HepG2 (cell line): Measurements from ENCODE around the gene NPHS1. TPM values are rescaled to one million over a fixed set of nuclear protein-coding genes. Genes with fewer than 3 reads are reported as not detected.

Experiments used
- ATAC-seq: fragments of 200-7000 bp; cut with Tn5 transposase; 3 replicates; pipeline ENCODE4 v1.9.1; 2020; ENCODE audit warnings: mild to moderate bottlenecking, moderate library complexity
- BruUV-seq: library from RNA; stranded (reverse); fragments of 400-500 nt; replicated peaks from 2 replicates; lab custom pipeline; 2021; lab: Mats Ljungman, UMichigan
- CTCF ChIA-PET: fragments of 300-600 bp; formaldehyde crosslinking; extraction: SDS; loops from one replicate; lab custom pipeline; 2021; ENCODE audit warnings: low total read pairs, inconsistent platforms, low intra/inter-chr PET ratio; lab: Yijun Ruan, JAX
- POLR2A ChIA-PET: fragments of 350-600 bp; sonication (Branson Sonifier 250); formaldehyde crosslinking; loops from one replicate; lab custom pipeline; 2020; ENCODE audit warnings: antibody characterized with exemption, inconsistent platforms; lab: Yijun Ruan, JAX
- DNase-seq: peaks from one replicate; pipeline ENCODE4 v3.0.0-alpha.2; 2015; ENCODE audit warnings: low spot score
- FAIRE-seq: peaks from 3 replicates; lab custom pipeline; 2011; peaks lifted over from hg19 to GRCh38; lab: Jason Lieb, UNC
- H2AFZ ChIP-seq: one replicate; pipeline ENCODE4 v1.6.1; 2011; ENCODE audit warnings: low read length, inconsistent platforms
- H3K27ac ChIP-seq: fragments of 300-600 bp; 3 replicates; pipeline ENCODE4 v1.8.0; 2011; ENCODE audit warnings: mixed run types, mild to moderate bottlenecking, mixed read lengths, low read length, inconsistent platforms; ENCODE audit not compliant: insufficient read depth; ENCODE audit errors: extremely low read length
- H3K27me3 ChIP-seq, 2 experiments: fragments of 200-600 bp in 1 of 2; 2 replicates in 1 of 2; 3 replicates in 1 of 2; pipeline versions ENCODE4 v1.6.0 to v1.8.0; 2011; ENCODE audit warnings: low read length in 2 of 2, mild to moderate bottlenecking in 2 of 2, moderate library complexity in 2 of 2, inconsistent platforms in 1 of 2; ENCODE audit not compliant: insufficient read depth in 2 of 2, control insufficient read depth in 1 of 2
- H3K36me3 ChIP-seq, 2 experiments: fragments of 200-600 bp in 1 of 2; replicated peaks in 1 of 2; 2 replicates in 1 of 2; 3 replicates in 1 of 2; pipeline versions ENCODE4 v1.5.1 to v1.8.0; 2011; ENCODE audit warnings: low read length in 2 of 2, inconsistent platforms in 1 of 2; ENCODE audit not compliant: insufficient read depth in 2 of 2, control insufficient read depth in 1 of 2
- H3K4me1 ChIP-seq: 2 replicates; pipeline ENCODE4 v1.5.1; 2012; ENCODE audit warnings: low read length, inconsistent platforms; ENCODE audit not compliant: insufficient read depth
- H3K4me2 ChIP-seq: 2 replicates; pipeline ENCODE4 v1.6.0; 2011; ENCODE audit warnings: low read depth, low read length, inconsistent platforms
- H3K4me3 ChIP-seq, 3 experiments: fragments of 200-600 bp in 1 of 3; sonication (generic), shearing (Covaris generic) in 1 of 3; replicated peaks in 1 of 3; 2 replicates each; pipeline ENCODE4 v1.5.1; 2011 to 2016; ENCODE audit warnings: low read length in 3 of 3, inconsistent platforms in 2 of 3, low read depth in 2 of 3, mild to moderate bottlenecking in 2 of 3, control low read depth in 1 of 3, mixed read lengths in 1 of 3; ENCODE audit not compliant: insufficient read depth in 1 of 3
- H3K79me2 ChIP-seq: one replicate; pipeline ENCODE4 v1.6.1; 2011; ENCODE audit warnings: low read length, inconsistent platforms; ENCODE audit not compliant: insufficient read depth
- H3K9ac ChIP-seq: 2 replicates; pipeline ENCODE4 v1.6.0; 2011; ENCODE audit warnings: mild to moderate bottlenecking, low read depth, low read length, inconsistent platforms; ENCODE audit not compliant: insufficient read depth
- H3K9me3 ChIP-seq: 2 replicates; pipeline ENCODE4 v1.5.1; 2012; ENCODE audit warnings: mild to moderate bottlenecking, low read length
- H4K20me1 ChIP-seq: 2 replicates; pipeline ENCODE4 v1.6.0; 2011; ENCODE audit warnings: inconsistent platforms, mild to moderate bottlenecking, low read length, moderate library complexity; ENCODE audit not compliant: insufficient read depth
- FOXK1 ChIP-seq: sonication (generic); formaldehyde crosslinking; IDR thresholded peaks from 2 replicates; pipeline ENCODE4 v1.4.0; 2020; ENCODE audit warnings: low read depth, missing genetic modification reagents, borderline replicate concordance
- GATA4 ChIP-seq: sonication (generic); IDR thresholded peaks from 2 replicates; pipeline ENCODE4 v1.6.1; 2016; ENCODE audit warnings: antibody characterized with exemption, low read depth, borderline replicate concordance
- HIVEP1 ChIP-seq: sonication (generic); formaldehyde crosslinking; IDR thresholded peaks from 2 replicates; pipeline ENCODE4 v1.4.0; 2020; ENCODE audit warnings: mild to moderate bottlenecking, missing genetic modification reagents
- HNRNPK ChIP-seq: fragments of 200-400 bp; formaldehyde crosslinking; IDR thresholded peaks from 2 replicates; pipeline ENCODE4 v1.6.1; 2018; ENCODE audit warnings: low read length, low read depth, moderate library complexity, mild to moderate bottlenecking; ENCODE audit not compliant: poor library complexity, severe bottlenecking
- HOXA3 ChIP-seq: sonication (generic); formaldehyde crosslinking; IDR thresholded peaks from 2 replicates; pipeline ENCODE4 v1.5.0; 2020; ENCODE audit warnings: missing genetic modification reagents
- KDM2A ChIP-seq: sonication (generic); formaldehyde crosslinking; IDR thresholded peaks from 2 replicates; pipeline ENCODE4 v1.4.0; 2020; ENCODE audit warnings: low read depth, missing genetic modification reagents, borderline replicate concordance
- PHF8 ChIP-seq: sonication (generic); formaldehyde crosslinking; IDR thresholded peaks from 2 replicates; pipeline ENCODE4 v1.5.0; 2020; ENCODE audit warnings: missing genetic modification reagents
- POLR2AphosphoS2 ChIP-seq: IDR thresholded peaks from 2 replicates; pipeline ENCODE4 v1.6.1; 2011; ENCODE audit warnings: low read depth, low read length, improper control_type of control experiment
- SRSF4 ChIP-seq: fragments of 200-400 bp; formaldehyde crosslinking; IDR thresholded peaks from one replicate; pipeline ENCODE4 v1.6.1; 2018; ENCODE audit warnings: mild to moderate bottlenecking, low read depth, low read length, moderate library complexity; ENCODE audit not compliant: poor library complexity, severe bottlenecking
- TEAD3 ChIP-seq: optimal IDR thresholded peaks from 2 replicates; pipeline ENCODE3; 2016; ENCODE audit warnings: borderline replicate concordance
- YY1 ChIP-seq: IDR thresholded peaks from 2 replicates; pipeline ENCODE4 v1.6.1; 2011; ENCODE audit warnings: low read length, low read depth, moderate library complexity, mild to moderate bottlenecking; ENCODE audit not compliant: insufficient read depth, insufficient replicate concordance
- ZNF383 ChIP-seq: sonication (generic); formaldehyde crosslinking; IDR thresholded peaks from 2 replicates; pipeline ENCODE4 v1.4.0; 2020; ENCODE audit warnings: missing genetic modification reagents, mild to moderate bottlenecking, borderline replicate concordance
- ZNF432 ChIP-seq: sonication (generic); formaldehyde crosslinking; IDR thresholded peaks from 2 replicates; pipeline ENCODE4 v1.5.0; 2020; ENCODE audit warnings: missing genetic modification reagents, mild to moderate bottlenecking, borderline replicate concordance
- ZNF441 ChIP-seq: sonication (generic); formaldehyde crosslinking; IDR thresholded peaks from 2 replicates; pipeline ENCODE4 v1.7.0; 2021; ENCODE audit warnings: missing genetic modification reagents, borderline replicate concordance
- ZNF496 ChIP-seq: sonication (generic); formaldehyde crosslinking; IDR thresholded peaks from 2 replicates; pipeline ENCODE4 v1.8.1; 2023; ENCODE audit warnings: mild to moderate bottlenecking, moderate library complexity, missing genetic modification reagents; ENCODE audit not compliant: insufficient replicate concordance
- ZNF572 ChIP-seq: sonication (generic); formaldehyde crosslinking; IDR thresholded peaks from 2 replicates; pipeline ENCODE4 v1.5.1; 2020; ENCODE audit warnings: mild to moderate bottlenecking, missing genetic modification reagents
- WGBS: methylation state at CpG from one replicate; pipeline ENCODE4 v1.1.6; 2017; ENCODE audit warnings: low lambda C conversion rate; 5-methylcytosine and 5-hydroxymethylcytosine counted together
- in situ Hi-C: cut with HindIII; loops from 2 replicates; pipeline ENCODE4 v1.10.0; 2017; ENCODE audit warnings: low pct_unique_long_range_greater_than_20kb; ENCODE audit not compliant: extremely low pct_ligation_motif_present
- intact Hi-C: fragments of 100-400 bp; cut with micrococcal nuclease; formaldehyde crosslinking; loops from one replicate; pipeline ENCODE4 v1.10.0; 2022; ENCODE audit not compliant: unreplicated experiment
- polyA plus RNA-seq, 8 experiments: library from polyadenylated mRNA; depleted of rRNA in 3 of 8; stranded (reverse) in 7 of 8; unstranded in 1 of 8; fragments of >200 nt; fragmentation: Illumina TruSeq in 4 of 8; extraction: Trizol in 4 of 8; gene quantifications; 2 replicates each; pipeline versions ENCODE4 v1.2.1 to v1.2.3, GENCODE V29; 2011 to 2016; ENCODE audit warnings: low read depth in 4 of 8, missing spikeins in 1 of 8, mixed read lengths in 1 of 8; ENCODE audit not compliant: insufficient read depth in 1 of 8
- total RNA-seq, 5 experiments: library from RNA; depleted of rRNA; stranded (reverse); fragments of >200 nt; fragmentation: Illumina TruSeq; extraction: Trizol; gene quantifications; 2 replicates each; pipeline ENCODE4 v1.2.3, GENCODE V29; 2016; ENCODE audit warnings: low read depth in 1 of 5
- TF ChIP-seq, protein P1 (sequence below): sonication (generic); formaldehyde crosslinking; IDR thresholded peaks from 2 replicates; pipeline ENCODE4 v1.8.0; 2022; ENCODE audit warnings: low read depth, missing genetic modification reagents
- TF ChIP-seq, protein P2 (sequence below): sonication (generic); formaldehyde crosslinking; conservative IDR thresholded peaks from 2 replicates; pipeline ENCODE4 v1.8.0; 2022; ENCODE audit warnings: mild to moderate bottlenecking, moderate library complexity, missing genetic modification reagents
- TF ChIP-seq, protein P3 (sequence below): sonication (generic); formaldehyde crosslinking; IDR thresholded peaks from 2 replicates; pipeline ENCODE4 v1.9.0; 2022; ENCODE audit warnings: missing genetic modification reagents, mild to moderate bottlenecking, borderline replicate concordance

NPHS1 gene
- total and polyA plus RNA-seq, 2 of the 13 experiments (the other 11 are each of a cell fraction or from before 2014, with no cell fraction given) = not detected

DNA sequence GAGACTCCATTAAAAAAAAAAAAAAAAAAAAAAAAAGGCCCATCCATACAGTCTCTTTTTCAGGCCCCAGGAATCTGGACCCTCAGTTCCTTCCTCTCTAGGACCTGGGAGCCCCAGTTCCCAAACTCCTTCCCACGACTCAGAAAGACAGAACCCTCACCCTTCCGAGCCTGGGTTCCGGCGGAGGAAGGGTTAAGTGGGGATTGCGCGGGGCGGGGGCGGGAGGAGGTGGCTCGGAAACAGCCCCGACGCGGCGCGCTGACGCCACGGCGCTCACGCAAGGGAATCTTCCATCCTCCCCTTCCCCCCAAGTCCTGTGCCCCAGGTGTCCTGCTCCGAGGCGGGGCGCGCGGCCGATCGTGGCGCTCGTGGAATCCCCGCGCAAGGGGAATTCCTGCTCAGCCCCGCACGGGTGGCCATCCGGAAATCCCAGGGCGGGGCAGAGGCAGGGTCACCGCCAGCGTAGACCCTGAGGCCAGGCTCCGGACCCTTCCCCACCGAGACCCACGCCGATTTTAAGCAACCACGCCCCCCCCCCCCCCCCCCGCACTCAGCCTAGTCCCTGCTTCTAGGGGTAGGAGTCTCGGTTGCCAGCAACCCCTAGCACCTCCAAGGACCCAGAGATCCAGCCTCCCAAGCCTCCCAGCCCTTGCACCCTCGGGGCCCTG is 47.4 kb upstream of the NPHS1 start:
- Histone ChIP-seq H2AFZ (peak overlapping the region; percentile 44), H3K4me2 (peak overlapping the region; percentile 78), H3K27ac (peak overlapping the region; percentile 55), H3K36me3 (peaks cover 3 to 16% of the 10 kb centered on the region in 2 experiments; a peak in 2 of 5 replicates), H3K27me3 (0 out of 5 replicates have a peak, but pooled peaks cover 0 to 9% of the 10 kb centered on the region in 2 experiments), H3K9ac (peak overlapping the region; percentile 73), H3K4me3 (peak overlapping the region; percentile 90 to 92 (median 92)), H3K4me1 (peaks cover 42% of the 10 kb centered on the region), H4K20me1 (no peaks in the 10 kb centered on the region), H3K9me3 (no peaks in the 10 kb centered on the region), H3K79me2 (no peaks in the 10 kb centered on the region)
- CTCF ChIA-PET = no interaction called here
- intact Hi-C loops (loop anchor here (5.0 kb wide), 1 partner anchor 38 kb away; the partner anchor contains the start of gene LRFN3), in situ Hi-C loops (no loop called here)
- ATAC-seq (peak; percentile 80), DNase-seq (peak; percentile 47), FAIRE-seq (no peak)
- WGBS = under 1% methylated on average over 26 of the region's 43 CpGs
- POLR2A ChIA-PET = interaction anchor here (1.1 to 1.7 kb wide), 2 partner anchors 32 to 154 kb away, joined by 4 read pairs; partner anchors contain the start of gene THAP8
- no TSS peak for BruUV-seq
- TF ChIP-seq ZNF383 = no peak
- no peak for TF ChIP-seq POLR2AphosphoS2
- TF ChIP-seq ZNF572 (CRISPR knock-in tag) = no peak
- TF ChIP-seq SRSF4 = no peak
- TF ChIP-seq ZNF496 = no peak
- peak; percentile 96 for TF ChIP-seq HNRNPK
- TF ChIP-seq HIVEP1 (CRISPR knock-in tag) = peak; percentile 78
- TF ChIP-seq ZNF441 = no peak
- peak; percentile 36 for TF ChIP-seq TEAD3 (CRISPR knock-in tag)
- TF ChIP-seq YY1 = peak; percentile 13
- TF ChIP-seq GATA4 = 0 out of 2 replicates have a peak, but pooled peaks have one; percentile 18
- TF ChIP-seq HOXA3 = peak; percentile 68
- TF ChIP-seq, protein P1, sequence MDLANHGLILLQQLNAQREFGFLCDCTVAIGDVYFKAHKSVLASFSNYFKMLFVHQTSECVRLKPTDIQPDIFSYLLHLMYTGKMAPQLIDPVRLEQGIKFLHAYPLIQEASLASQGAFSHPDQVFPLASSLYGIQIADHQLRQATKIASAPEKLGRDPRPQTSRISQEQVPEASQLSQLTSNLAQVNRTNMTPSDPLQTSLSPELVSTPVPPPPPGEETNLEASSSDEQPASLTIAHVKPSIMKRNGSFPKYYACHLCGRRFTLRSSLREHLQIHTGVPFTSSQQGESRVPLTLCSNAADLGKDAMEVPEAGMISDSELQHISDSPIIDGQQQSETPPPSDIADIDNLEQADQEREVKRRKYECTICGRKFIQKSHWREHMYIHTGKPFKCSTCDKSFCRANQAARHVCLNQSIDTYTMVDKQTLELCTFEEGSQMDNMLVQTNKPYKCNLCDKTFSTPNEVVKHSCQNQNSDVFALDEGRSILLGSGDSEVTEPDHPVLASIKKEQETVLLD (CRISPR knock-in tag) = no peak
- TF ChIP-seq ZNF432 (CRISPR knock-in tag) = no peak
- peak; percentile 70 for TF ChIP-seq PHF8
- TF ChIP-seq, protein P2, sequence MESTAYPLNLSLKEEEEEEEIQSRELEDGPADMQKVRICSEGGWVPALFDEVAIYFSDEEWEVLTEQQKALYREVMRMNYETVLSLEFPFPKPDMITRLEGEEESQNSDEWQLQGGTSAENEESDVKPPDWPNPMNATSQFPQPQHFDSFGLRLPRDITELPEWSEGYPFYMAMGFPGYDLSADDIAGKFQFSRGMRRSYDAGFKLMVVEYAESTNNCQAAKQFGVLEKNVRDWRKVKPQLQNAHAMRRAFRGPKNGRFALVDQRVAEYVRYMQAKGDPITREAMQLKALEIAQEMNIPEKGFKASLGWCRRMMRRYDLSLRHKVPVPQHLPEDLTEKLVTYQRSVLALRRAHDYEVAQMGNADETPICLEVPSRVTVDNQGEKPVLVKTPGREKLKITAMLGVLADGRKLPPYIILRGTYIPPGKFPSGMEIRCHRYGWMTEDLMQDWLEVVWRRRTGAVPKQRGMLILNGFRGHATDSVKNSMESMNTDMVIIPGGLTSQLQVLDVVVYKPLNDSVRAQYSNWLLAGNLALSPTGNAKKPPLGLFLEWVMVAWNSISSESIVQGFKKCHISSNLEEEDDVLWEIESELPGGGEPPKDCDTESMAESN (CRISPR knock-in tag) = no peak
- peak; percentile 26; the same call in 1 of the 2 replicates for TF ChIP-seq FOXK1 (CRISPR knock-in tag)
- TF ChIP-seq, protein P3, sequence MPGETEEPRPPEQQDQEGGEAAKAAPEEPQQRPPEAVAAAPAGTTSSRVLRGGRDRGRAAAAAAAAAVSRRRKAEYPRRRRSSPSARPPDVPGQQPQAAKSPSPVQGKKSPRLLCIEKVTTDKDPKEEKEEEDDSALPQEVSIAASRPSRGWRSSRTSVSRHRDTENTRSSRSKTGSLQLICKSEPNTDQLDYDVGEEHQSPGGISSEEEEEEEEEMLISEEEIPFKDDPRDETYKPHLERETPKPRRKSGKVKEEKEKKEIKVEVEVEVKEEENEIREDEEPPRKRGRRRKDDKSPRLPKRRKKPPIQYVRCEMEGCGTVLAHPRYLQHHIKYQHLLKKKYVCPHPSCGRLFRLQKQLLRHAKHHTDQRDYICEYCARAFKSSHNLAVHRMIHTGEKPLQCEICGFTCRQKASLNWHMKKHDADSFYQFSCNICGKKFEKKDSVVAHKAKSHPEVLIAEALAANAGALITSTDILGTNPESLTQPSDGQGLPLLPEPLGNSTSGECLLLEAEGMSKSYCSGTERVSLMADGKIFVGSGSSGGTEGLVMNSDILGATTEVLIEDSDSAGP (CRISPR knock-in tag) = peak; percentile 12; the same call in 1 of the 2 replicates
- peak; percentile 64 for TF ChIP-seq KDM2A (CRISPR knock-in tag)
